DND-41 (cell line): ENCODE results near the gene AMTN.

Experiments used
- CTCF ChIP-seq: IDR thresholded peaks from 2 replicates; pipeline ENCODE4 v1.5.1; 2012; ENCODE audit warnings: borderline replicate concordance, low read length, moderate library complexity, mild to moderate bottlenecking; ENCODE audit not compliant: poor library complexity, severe bottlenecking; ENCODE audit errors: extremely low read depth
- EZH2 ChIP-seq: IDR thresholded peaks from 3 replicates; pipeline ENCODE4 v1.6.1; 2012; ENCODE audit warnings: borderline replicate concordance, low read depth, mild to moderate bottlenecking, moderate library complexity, low read length, inconsistent platforms; ENCODE audit not compliant: severe bottlenecking

GRCh38 chr4:70471897-70472296 is 46.5 kb upstream of the AMTN start, which contains the start of gene MUC7:
- TF ChIP-seq CTCF (no peak), EZH2 (no peak)
